HEK293 (cell line): ENCODE data around the gene LSM14B.
A peak's percentile ranks its signal among the peaks of the same experiment; 100 is the strongest.

Experiments used
- FEZF1 ChIP-seq: fragments of 450-650 bp; formaldehyde crosslinking; IDR thresholded peaks from 2 replicates; pipeline ENCODE4 v1.5.1; 2016; ENCODE audit warnings: missing biosample characterization, missing genetic modification characterization
- SP3 ChIP-seq: fragments of 450-650 bp; formaldehyde crosslinking; IDR thresholded peaks from 2 replicates; pipeline ENCODE4 v1.5.1; 2016; ENCODE audit warnings: missing biosample characterization, missing genetic modification characterization
- ZBTB8A ChIP-seq: fragments of 450-650 bp; formaldehyde crosslinking; IDR thresholded peaks from 2 replicates; pipeline ENCODE4 v1.5.1; 2016; ENCODE audit warnings: missing biosample characterization, missing genetic modification characterization
- ZEB2 ChIP-seq: fragments of 450-650 bp; formaldehyde crosslinking; IDR thresholded peaks from 2 replicates; pipeline ENCODE4 v1.5.1; 2016; ENCODE audit warnings: missing biosample characterization, missing genetic modification characterization
- ZFP3 ChIP-seq: fragments of 450-650 bp; formaldehyde crosslinking; IDR thresholded peaks from 2 replicates; pipeline ENCODE4 v1.5.1; 2016; ENCODE audit warnings: low read depth, missing biosample characterization, missing genetic modification characterization
- ZNF10 ChIP-seq: fragments of 450-650 bp; formaldehyde crosslinking; IDR thresholded peaks from 2 replicates; pipeline ENCODE4 v1.5.1; 2017; ENCODE audit warnings: missing biosample characterization, missing genetic modification characterization
- ZNF23 ChIP-seq: fragments of 450-650 bp; formaldehyde crosslinking; IDR thresholded peaks from 2 replicates; pipeline ENCODE4 v1.5.1; 2016; ENCODE audit warnings: missing biosample characterization, missing genetic modification characterization, borderline replicate concordance
- ZNF274 ChIP-seq, 2 experiments: fragments of 200-500 bp in 1 of 2; fragments of 450-650 bp in 1 of 2; sonication (Bioruptor generic) in 1 of 2; formaldehyde crosslinking in 1 of 2; IDR thresholded peaks; 2 replicates each; pipeline versions ENCODE4 v1.5.1 to v1.6.1; 2014 to 2016; ENCODE audit warnings: borderline replicate concordance in 1 of 2, inconsistent platforms in 1 of 2, low read length in 1 of 2, missing biosample characterization in 1 of 2, missing genetic modification characterization in 1 of 2
- ZNF302 ChIP-seq: fragments of 450-650 bp; formaldehyde crosslinking; IDR thresholded peaks from 2 replicates; pipeline ENCODE4 v1.5.1; 2016; ENCODE audit warnings: missing biosample characterization, missing genetic modification characterization, low read depth
- ZNF391 ChIP-seq: fragments of 450-650 bp; formaldehyde crosslinking; IDR thresholded peaks from 2 replicates; pipeline ENCODE4 v1.5.1; 2016; ENCODE audit warnings: low read depth, missing biosample characterization, missing genetic modification characterization, borderline replicate concordance
- ZNF404 ChIP-seq: fragments of 450-650 bp; formaldehyde crosslinking; IDR thresholded peaks from 2 replicates; pipeline ENCODE4 v1.5.1; 2017; ENCODE audit warnings: missing biosample characterization, missing genetic modification characterization
- ZNF530 ChIP-seq: fragments of 450-650 bp; formaldehyde crosslinking; IDR thresholded peaks from 2 replicates; pipeline ENCODE4 v1.5.1; 2016; ENCODE audit warnings: low read depth, missing biosample characterization, missing genetic modification characterization
- ZNF629 ChIP-seq: fragments of 450-650 bp; formaldehyde crosslinking; IDR thresholded peaks from 2 replicates; pipeline ENCODE4 v1.5.1; 2017; ENCODE audit warnings: missing biosample characterization, missing genetic modification characterization
- ZNF777 ChIP-seq: fragments of 450-650 bp; formaldehyde crosslinking; IDR thresholded peaks from 2 replicates; pipeline ENCODE4 v1.5.1; 2017; ENCODE audit warnings: missing biosample characterization, missing genetic modification characterization, borderline replicate concordance
- ZNF837 ChIP-seq: fragments of 450-650 bp; formaldehyde crosslinking; IDR thresholded peaks from 2 replicates; pipeline ENCODE4 v1.5.1; 2016; ENCODE audit warnings: missing biosample characterization, missing genetic modification characterization
- TF ChIP-seq, protein P1 (sequence below): fragments of 450-650 bp; formaldehyde crosslinking; IDR thresholded peaks from 2 replicates; pipeline ENCODE4 v1.5.1; 2017; ENCODE audit warnings: missing biosample characterization, missing genetic modification characterization
- TF ChIP-seq, protein P2 (sequence below): fragments of 450-650 bp; formaldehyde crosslinking; IDR thresholded peaks from 2 replicates; pipeline ENCODE4 v1.5.1; 2016; ENCODE audit warnings: missing biosample characterization, missing genetic modification characterization
- TF ChIP-seq, protein P3 (sequence below): sonication (generic); formaldehyde crosslinking; IDR thresholded peaks from 2 replicates; pipeline ENCODE4 v1.8.1; 2022; ENCODE audit warnings: mild to moderate bottlenecking, moderate library complexity, missing genetic modification reagents
- TF ChIP-seq, protein P4 (sequence below): fragments of 450-650 bp; formaldehyde crosslinking; IDR thresholded peaks from 2 replicates; pipeline ENCODE4 v1.5.1; 2016; ENCODE audit warnings: missing biosample characterization, missing genetic modification characterization
- TF ChIP-seq, protein P5 (sequence below): fragments of 450-650 bp; formaldehyde crosslinking; IDR thresholded peaks from 2 replicates; pipeline ENCODE4 v1.5.0; 2017; ENCODE audit warnings: missing biosample characterization, missing genetic modification characterization, borderline replicate concordance
- TF ChIP-seq, protein P6 (sequence below): fragments of 450-650 bp; formaldehyde crosslinking; IDR thresholded peaks from 2 replicates; pipeline ENCODE4 v1.5.1; 2016; ENCODE audit warnings: missing biosample characterization, missing genetic modification characterization
- TF ChIP-seq, protein P7 (sequence below): fragments of 450-650 bp; formaldehyde crosslinking; IDR thresholded peaks from 2 replicates; pipeline ENCODE4 v1.5.1; 2017; ENCODE audit warnings: missing biosample characterization, missing genetic modification characterization

LSM14B gene

DNA sequence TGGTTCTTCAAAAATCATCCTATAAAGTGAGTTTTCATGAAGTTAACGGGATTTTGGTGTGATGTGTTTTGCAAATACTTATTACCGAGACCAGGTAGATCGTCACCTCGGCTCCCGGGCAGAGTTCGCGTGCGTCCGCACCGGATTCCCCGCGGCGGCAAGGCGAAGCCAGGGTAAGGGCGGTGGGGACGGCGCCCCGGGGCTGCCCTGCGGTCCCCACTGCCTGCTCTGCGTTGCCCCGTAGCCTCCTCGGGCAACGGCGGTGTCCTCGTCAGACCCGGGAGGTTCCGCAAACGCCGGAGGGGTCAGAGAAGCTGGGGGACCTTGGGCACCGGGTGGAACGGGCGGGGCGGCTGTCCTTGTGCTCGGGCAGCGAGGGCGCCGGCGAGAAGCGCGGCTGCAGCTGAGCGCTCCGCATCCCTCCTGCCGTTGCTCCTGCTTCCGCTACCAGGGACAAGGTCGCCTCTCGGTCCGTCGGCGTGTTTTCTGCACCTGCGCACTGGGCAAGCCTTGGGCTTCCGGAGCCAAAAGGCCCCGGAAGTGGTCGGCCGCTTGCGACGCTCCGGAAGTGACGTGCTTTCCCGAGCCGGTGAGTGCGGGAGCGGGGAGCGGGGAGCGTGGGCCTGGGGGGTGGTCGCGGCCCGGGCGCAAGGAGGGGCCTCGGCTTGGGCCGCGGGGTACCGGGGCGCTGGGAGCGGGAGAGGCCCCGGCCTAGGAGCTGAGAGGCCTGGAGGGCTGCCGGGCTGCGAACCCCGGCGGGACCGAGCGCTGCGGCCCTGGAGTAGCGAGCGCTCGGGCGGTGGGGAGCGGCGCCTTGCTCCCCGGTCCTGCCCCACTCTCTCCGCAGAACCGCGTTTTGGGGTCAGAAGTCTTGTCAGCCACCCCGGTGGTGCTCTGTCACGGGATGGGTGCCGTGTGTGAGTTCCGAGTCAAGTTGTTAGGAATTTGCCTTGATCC, 60.5 kb downstream of the LSM14B start, which contains the start of gene MTG2 (continued):
- TF ChIP-seq, protein P1, sequence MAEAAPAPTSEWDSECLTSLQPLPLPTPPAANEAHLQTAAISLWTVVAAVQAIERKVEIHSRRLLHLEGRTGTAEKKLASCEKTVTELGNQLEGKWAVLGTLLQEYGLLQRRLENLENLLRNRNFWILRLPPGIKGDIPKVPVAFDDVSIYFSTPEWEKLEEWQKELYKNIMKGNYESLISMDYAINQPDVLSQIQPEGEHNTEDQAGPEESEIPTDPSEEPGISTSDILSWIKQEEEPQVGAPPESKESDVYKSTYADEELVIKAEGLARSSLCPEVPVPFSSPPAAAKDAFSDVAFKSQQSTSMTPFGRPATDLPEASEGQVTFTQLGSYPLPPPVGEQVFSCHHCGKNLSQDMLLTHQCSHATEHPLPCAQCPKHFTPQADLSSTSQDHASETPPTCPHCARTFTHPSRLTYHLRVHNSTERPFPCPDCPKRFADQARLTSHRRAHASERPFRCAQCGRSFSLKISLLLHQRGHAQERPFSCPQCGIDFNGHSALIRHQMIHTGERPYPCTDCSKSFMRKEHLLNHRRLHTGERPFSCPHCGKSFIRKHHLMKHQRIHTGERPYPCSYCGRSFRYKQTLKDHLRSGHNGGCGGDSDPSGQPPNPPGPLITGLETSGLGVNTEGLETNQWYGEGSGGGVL (tag by site-specific recombination), result no peak
- TF ChIP-seq ZNF404 (tag by site-specific recombination) (no peak), ZNF23 (tag by site-specific recombination) (no peak), FEZF1 (tag by site-specific recombination) (no peak), ZNF302 (no peak), ZFP3 (tag by site-specific recombination) (no peak), ZNF10 (tag by site-specific recombination) (no peak), ZNF629 (peak; percentile 86), ZNF391 (tag by site-specific recombination) (peak; percentile 53; the same call in 1 of the 2 replicates), ZBTB8A (tag by site-specific recombination) (peak; percentile 77), ZNF777 (0 out of 2 replicates have a peak, but pooled peaks have one; percentile 23), SP3 (tag by site-specific recombination) (peak; percentile 27; the same call in 1 of the 2 replicates), ZNF837 (tag by site-specific recombination) (0 out of 2 replicates have a peak, but pooled peaks have one; percentile 44), ZNF530 (tag by site-specific recombination) (no peak), ZNF274 (IDR thresholded peaks at IDR 0.05; ENCODE audit: low read length) (no peak), ZNF274 (tag by site-specific recombination; IDR thresholded peaks at IDR 0.05; ENCODE audit: borderline replicate concordance) (no peak), ZEB2 (tag by site-specific recombination) (peak; percentile 84)
- TF ChIP-seq, protein P2, sequence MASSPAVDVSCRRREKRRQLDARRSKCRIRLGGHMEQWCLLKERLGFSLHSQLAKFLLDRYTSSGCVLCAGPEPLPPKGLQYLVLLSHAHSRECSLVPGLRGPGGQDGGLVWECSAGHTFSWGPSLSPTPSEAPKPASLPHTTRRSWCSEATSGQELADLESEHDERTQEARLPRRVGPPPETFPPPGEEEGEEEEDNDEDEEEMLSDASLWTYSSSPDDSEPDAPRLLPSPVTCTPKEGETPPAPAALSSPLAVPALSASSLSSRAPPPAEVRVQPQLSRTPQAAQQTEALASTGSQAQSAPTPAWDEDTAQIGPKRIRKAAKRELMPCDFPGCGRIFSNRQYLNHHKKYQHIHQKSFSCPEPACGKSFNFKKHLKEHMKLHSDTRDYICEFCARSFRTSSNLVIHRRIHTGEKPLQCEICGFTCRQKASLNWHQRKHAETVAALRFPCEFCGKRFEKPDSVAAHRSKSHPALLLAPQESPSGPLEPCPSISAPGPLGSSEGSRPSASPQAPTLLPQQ (tag by site-specific recombination), result peak; percentile 96
- TF ChIP-seq, protein P3, sequence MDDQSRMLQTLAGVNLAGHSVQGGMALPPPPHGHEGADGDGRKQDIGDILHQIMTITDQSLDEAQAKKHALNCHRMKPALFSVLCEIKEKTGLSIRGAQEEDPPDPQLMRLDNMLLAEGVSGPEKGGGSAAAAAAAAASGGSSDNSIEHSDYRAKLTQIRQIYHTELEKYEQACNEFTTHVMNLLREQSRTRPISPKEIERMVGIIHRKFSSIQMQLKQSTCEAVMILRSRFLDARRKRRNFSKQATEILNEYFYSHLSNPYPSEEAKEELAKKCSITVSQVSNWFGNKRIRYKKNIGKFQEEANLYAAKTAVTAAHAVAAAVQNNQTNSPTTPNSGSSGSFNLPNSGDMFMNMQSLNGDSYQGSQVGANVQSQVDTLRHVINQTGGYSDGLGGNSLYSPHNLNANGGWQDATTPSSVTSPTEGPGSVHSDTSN (CRISPR knock-in tag), result peak; percentile 51; the same call in 1 of the 2 replicates
- TF ChIP-seq, protein P4, sequence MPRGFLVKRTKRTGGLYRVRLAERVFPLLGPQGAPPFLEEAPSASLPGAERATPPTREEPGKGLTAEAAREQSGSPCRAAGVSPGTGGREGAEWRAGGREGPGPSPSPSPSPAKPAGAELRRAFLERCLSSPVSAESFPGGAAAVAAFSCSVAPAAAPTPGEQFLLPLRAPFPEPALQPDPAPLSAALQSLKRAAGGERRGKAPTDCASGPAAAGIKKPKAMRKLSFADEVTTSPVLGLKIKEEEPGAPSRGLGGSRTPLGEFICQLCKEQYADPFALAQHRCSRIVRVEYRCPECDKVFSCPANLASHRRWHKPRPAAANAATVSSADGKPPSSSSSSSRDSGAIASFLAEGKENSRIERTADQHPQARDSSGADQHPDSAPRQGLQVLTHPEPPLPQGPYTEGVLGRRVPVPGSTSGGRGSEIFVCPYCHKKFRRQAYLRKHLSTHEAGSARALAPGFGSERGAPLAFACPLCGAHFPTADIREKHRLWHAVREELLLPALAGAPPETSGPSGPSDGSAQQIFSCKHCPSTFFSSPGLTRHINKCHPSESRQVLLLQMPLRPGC, result 0 out of 2 replicates have a peak, but pooled peaks have one; percentile 45
- TF ChIP-seq, protein P5, sequence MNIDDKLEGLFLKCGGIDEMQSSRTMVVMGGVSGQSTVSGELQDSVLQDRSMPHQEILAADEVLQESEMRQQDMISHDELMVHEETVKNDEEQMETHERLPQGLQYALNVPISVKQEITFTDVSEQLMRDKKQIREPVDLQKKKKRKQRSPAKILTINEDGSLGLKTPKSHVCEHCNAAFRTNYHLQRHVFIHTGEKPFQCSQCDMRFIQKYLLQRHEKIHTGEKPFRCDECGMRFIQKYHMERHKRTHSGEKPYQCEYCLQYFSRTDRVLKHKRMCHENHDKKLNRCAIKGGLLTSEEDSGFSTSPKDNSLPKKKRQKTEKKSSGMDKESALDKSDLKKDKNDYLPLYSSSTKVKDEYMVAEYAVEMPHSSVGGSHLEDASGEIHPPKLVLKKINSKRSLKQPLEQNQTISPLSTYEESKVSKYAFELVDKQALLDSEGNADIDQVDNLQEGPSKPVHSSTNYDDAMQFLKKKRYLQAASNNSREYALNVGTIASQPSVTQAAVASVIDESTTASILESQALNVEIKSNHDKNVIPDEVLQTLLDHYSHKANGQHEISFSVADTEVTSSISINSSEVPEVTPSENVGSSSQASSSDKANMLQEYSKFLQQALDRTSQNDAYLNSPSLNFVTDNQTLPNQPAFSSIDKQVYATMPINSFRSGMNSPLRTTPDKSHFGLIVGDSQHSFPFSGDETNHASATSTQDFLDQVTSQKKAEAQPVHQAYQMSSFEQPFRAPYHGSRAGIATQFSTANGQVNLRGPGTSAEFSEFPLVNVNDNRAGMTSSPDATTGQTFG, result no peak
- TF ChIP-seq, protein P6, sequence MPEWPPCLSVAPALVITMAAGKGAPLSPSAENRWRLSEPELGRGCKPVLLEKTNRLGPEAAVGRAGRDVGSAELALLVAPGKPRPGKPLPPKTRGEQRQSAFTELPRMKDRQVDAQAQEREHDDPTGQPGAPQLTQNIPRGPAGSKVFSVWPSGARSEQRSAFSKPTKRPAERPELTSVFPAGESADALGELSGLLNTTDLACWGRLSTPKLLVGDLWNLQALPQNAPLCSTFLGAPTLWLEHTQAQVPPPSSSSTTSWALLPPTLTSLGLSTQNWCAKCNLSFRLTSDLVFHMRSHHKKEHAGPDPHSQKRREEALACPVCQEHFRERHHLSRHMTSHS (tag by site-specific recombination), result no peak
- TF ChIP-seq, protein P7, sequence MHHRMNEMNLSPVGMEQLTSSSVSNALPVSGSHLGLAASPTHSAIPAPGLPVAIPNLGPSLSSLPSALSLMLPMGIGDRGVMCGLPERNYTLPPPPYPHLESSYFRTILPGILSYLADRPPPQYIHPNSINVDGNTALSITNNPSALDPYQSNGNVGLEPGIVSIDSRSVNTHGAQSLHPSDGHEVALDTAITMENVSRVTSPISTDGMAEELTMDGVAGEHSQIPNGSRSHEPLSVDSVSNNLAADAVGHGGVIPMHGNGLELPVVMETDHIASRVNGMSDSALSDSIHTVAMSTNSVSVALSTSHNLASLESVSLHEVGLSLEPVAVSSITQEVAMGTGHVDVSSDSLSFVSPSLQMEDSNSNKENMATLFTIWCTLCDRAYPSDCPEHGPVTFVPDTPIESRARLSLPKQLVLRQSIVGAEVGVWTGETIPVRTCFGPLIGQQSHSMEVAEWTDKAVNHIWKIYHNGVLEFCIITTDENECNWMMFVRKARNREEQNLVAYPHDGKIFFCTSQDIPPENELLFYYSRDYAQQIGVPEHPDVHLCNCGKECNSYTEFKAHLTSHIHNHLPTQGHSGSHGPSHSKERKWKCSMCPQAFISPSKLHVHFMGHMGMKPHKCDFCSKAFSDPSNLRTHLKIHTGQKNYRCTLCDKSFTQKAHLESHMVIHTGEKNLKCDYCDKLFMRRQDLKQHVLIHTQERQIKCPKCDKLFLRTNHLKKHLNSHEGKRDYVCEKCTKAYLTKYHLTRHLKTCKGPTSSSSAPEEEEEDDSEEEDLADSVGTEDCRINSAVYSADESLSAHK (tag by site-specific recombination), result peak; percentile 14; the same call in 1 of the 2 replicates
